ENCODE results near the gene RPS5.

Gene RPS5

DNA sequence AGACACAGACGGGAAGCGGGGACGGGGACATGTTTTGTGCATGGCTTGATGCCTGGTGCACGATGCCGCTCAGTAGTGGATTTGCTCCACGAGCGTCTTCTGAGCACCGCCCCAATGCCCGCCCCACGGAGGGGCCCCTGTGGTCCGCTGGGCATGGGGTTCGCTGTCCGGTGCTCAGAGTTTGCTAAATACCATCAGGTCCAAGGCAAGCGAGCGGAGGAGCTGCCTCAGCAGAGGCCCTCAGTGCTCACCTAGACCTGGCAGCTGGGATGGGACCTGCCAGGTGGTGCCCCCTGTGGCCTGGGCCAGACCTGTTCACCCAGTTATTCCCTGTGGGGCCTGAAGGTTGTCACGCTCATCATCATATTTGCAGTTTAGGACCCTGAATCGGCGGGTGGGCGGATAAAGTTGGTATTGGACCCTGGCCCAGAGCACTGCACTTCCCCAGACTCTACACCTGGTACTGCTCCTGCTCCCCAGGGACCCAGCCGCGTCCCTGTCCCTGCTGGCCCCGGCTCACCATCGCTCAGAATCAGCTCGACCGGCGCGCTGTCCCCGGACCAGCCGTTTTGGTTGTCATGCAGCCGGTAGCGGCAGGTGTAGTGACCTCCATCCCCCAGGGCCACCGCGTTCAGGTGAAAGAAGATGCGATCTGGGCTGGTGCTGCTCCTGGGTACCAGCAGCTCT lies 36.1 kb upstream of the RPS5 start:
- H3K27ac ChIP-seq: no peak overlapping the region
- H3K79me2 ChIP-seq: peaks cover 20% of the 10 kb centered on the region
- no peak overlapping the region for H3K9ac ChIP-seq
- H3K9me3 ChIP-seq (ENCODE audit: control insufficient read depth, low read length): no peaks in the 10 kb centered on the region
- TF ChIP-seq, protein P1, sequence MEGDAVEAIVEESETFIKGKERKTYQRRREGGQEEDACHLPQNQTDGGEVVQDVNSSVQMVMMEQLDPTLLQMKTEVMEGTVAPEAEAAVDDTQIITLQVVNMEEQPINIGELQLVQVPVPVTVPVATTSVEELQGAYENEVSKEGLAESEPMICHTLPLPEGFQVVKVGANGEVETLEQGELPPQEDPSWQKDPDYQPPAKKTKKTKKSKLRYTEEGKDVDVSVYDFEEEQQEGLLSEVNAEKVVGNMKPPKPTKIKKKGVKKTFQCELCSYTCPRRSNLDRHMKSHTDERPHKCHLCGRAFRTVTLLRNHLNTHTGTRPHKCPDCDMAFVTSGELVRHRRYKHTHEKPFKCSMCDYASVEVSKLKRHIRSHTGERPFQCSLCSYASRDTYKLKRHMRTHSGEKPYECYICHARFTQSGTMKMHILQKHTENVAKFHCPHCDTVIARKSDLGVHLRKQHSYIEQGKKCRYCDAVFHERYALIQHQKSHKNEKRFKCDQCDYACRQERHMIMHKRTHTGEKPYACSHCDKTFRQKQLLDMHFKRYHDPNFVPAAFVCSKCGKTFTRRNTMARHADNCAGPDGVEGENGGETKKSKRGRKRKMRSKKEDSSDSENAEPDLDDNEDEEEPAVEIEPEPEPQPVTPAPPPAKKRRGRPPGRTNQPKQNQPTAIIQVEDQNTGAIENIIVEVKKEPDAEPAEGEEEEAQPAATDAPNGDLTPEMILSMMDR (IDR thresholded peaks at IDR 0.05): no peak
- H3K4me3 ChIP-seq (ENCODE audit: low read depth, low read length): no peak overlapping the region
- H3K4me1 ChIP-seq: peaks cover 9% of the 10 kb centered on the region
- H3K4me2 ChIP-seq (ENCODE audit: low read length): no peak overlapping the region
- H3K27me3 ChIP-seq (ENCODE audit: control insufficient read depth, insufficient read depth, low read length): no peaks in the 10 kb centered on the region
- H2AFZ ChIP-seq: no peak overlapping the region
- no peaks in the 10 kb centered on the region for H3K36me3 ChIP-seq (ENCODE audit: control insufficient read depth, insufficient read depth, low read length)

DNA sequence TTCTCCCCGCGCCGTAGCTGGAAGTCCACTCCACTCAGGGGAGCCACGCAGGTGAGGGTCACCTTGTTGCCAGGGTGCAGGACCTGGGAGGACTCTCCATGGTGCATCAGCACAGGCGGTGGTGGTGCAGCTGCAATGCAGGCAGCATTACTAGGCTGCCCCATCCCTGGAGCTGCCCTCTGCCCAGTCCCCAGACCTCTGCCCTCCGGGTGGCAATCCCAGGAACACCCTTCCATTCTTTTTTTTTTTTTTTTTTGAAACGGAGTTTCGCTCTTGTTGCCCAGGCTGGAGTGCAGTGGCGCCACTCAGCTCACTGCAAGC lies 35.6 kb upstream of the RPS5 start:
- Histone ChIP-seq H3K4me2 (ENCODE audit: low read length) (no peak overlapping the region), H3K4me1 (peaks cover 4% of the 10 kb centered on the region), H3K79me2 (peaks cover 20% of the 10 kb centered on the region), H3K9me3 (ENCODE audit: control insufficient read depth, low read length) (no peaks in the 10 kb centered on the region), H3K27me3 (ENCODE audit: control insufficient read depth, insufficient read depth, low read length) (no peaks in the 10 kb centered on the region), H3K9ac (no peak overlapping the region), H2AFZ (no peak overlapping the region), H3K4me3 (ENCODE audit: low read depth, low read length) (no peak overlapping the region), H3K27ac (no peak overlapping the region), H3K36me3 (ENCODE audit: control insufficient read depth, insufficient read depth, low read length) (no peaks in the 10 kb centered on the region)
- TF ChIP-seq, protein P1 (IDR thresholded peaks at IDR 0.05): no peak

DNA sequence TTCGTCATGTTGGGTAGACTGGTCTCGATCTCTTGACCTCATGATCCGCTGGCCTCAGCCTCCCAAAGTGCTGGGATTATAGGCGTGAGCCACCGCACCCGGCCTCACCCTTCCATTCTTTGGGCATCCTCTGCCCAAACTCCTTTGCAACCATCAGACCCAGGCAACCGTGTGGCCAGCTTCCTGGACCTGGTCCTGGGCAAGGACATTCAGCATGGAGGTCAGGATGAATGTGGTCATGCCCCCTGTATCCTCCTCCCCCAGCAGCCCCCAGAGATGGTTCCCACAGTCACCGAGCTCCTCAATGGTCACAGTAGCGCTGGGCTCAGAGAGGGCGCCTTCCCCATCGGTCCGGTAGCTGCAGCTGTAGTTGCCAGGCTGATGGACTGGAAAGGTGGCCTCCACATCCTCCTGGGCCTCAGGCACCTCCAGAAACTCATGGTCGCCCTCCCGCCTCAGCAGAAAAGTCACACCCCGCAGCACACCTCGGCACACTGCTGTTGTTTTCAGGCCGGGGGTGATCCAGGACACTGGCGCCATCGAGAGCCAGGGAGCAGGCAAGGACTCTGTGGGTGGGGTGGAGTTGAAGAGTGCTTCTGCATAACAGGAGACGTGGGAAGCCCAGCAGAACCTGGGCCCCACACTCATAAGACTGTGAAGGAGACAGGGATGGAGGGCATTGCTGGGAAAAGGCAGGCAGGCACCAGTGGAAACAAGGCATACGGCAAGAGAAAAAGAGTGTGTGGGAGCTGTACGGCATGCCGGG lies 34.9 kb upstream of the RPS5 start:
- Histone ChIP-seq H3K27ac (no peak overlapping the region), H3K36me3 (ENCODE audit: control insufficient read depth, insufficient read depth, low read length) (no peaks in the 10 kb centered on the region), H3K9me3 (ENCODE audit: control insufficient read depth, low read length) (no peaks in the 10 kb centered on the region), H3K4me2 (ENCODE audit: low read length) (no peak overlapping the region), H3K27me3 (ENCODE audit: control insufficient read depth, insufficient read depth, low read length) (no peaks in the 10 kb centered on the region), H3K9ac (no peak overlapping the region), H2AFZ (no peak overlapping the region), H3K4me3 (ENCODE audit: low read depth, low read length) (no peak overlapping the region), H3K4me1 (no peaks in the 10 kb centered on the region), H3K79me2 (peaks cover 20% of the 10 kb centered on the region)
- TF ChIP-seq, protein P1 (IDR thresholded peaks at IDR 0.05): no peak

DNA sequence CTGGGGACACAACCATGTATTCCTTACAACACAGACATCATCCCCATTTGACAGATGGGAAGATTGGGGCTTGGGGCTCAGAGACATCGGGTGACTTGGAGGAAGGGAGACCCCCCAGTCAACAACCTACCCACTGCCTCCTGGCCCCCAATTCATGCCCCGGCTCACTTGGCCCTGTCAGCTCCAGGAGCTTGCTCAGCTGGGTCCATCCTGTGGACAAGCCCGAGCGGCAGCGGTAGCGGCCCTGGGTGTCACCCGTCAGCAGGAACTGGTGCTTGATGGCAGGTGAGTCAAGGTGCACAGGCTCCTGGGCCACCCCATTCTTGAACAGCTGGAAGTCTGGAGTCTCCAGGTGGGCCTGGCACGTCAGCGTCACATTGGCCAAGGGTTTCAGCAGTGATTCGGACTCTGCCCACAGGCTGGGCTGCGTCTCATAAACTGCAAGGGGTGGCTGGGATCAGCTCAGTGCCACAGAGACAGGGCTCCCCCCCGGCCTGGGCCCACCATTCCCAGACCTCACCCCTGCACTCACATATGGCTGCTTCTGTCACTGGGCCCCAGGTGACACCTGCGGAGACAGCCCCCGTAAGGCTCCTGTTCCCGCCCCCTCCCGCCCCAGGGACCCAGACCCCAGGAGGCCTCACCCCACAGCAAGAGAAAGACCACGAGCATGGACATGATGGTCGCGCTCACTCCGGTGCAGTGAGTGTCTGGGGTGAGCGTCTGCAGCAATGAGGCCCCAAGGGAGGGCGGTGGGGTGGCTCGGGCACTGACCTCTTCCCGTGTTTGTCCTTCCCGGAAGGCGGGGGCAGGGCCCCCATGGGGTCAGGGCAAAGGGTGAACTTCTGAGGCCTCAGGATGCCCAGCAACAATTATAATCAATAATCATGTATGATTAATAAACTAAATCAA lies 34.1 kb upstream of the RPS5 start, which contains the start of gene A1BG:
TSS of gene A1BG (minus strand) at position 733 of the 912 bp plus-strand sequence. CDS start at position 678, 55 bp downstream.
- no peak within 1 kb of the TSS for H3K9ac ChIP-seq
- no peaks in the 10 kb centered on the region for H3K36me3 ChIP-seq (ENCODE audit: control insufficient read depth, insufficient read depth, low read length)
- H3K27ac ChIP-seq: no peak within 1 kb of the TSS
- no peak within 1 kb of the TSS for H3K4me2 ChIP-seq (ENCODE audit: low read length)
- H3K9me3 ChIP-seq (ENCODE audit: control insufficient read depth, low read length): no peaks in the 10 kb centered on the region
- no peak within 1 kb of the TSS for H2AFZ ChIP-seq
- H3K27me3 ChIP-seq (ENCODE audit: control insufficient read depth, insufficient read depth, low read length): no peaks in the 10 kb centered on the region
- no peak within 1 kb of the TSS for H3K4me3 ChIP-seq (ENCODE audit: low read depth, low read length)
- peaks cover 20% of the 10 kb centered on the region for H3K79me2 ChIP-seq
- no peaks in the 10 kb centered on the region for H3K4me1 ChIP-seq
- TF ChIP-seq, protein P1 (IDR thresholded peaks at IDR 0.05): no peak

Measured in parathyroid adenoma (tissue), 2 donors.